HG03558 (cell line): ENCODE measurements around the gene GUK1.
"Not testable (repeated sequence)": the region's sequence is repeated elsewhere in the genome, so short reads cannot be mapped to it uniquely, and the experiment has no call there.

Experiments
- ATAC-seq: cut with Tn5 transposase; IDR thresholded peaks from one replicate; pipeline ENCODE4 v1.9.1; 2021; ENCODE audit warnings: moderate number of reproducible peaks; ENCODE audit not compliant: unreplicated experiment; ENCODE audit errors: extremely low read depth

GUK1 gene

DNA sequence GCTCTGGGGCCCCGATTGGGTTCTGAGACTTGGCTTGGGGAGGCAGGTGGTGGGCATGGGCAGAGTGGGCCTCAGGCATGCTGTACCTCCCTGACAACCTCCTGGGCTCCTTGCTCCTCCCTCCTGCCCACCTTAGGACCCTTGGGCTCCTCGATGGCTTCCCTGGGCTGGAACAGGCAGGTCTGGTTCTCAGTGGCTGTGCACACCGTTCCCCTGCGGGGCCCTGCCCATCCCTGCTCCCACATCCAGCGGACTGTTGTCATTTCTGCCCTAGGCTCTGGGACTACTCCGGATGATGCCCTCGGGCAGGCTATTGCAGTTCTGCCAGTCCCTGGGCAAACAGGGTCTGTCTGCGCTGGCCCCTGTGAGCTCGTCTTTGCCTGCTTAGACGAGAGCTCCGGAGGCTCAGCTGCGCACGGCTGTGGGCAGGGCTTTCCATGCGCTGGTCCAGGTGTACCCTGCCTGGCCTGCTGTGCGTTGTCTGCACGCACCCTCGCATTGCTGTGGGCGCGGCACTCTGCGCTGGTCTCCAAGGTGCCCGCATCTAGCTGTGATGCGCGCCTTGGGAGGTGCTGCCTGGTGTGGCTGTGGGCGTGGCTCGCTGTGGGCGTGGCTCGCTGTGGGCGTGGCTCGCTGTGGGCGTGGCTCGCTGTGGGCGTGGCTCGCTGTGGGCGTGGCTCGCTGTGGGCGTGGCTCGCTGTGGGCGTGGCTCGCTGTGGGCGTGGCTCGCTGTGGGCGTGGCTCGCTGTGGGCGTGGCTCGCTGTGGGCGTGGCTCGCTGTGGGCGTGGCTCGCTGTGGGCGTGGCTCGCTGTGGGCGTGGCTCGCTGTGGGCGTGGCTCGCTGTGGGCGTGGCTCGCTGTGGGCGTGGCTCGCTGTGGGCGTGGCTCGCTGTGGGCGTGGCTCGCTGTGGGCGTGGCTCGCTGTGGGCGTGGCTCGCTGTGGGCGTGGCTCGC lies 33.7 kb downstream of the GUK1 start:
- ATAC-seq = not testable (repeated sequence)

DNA sequence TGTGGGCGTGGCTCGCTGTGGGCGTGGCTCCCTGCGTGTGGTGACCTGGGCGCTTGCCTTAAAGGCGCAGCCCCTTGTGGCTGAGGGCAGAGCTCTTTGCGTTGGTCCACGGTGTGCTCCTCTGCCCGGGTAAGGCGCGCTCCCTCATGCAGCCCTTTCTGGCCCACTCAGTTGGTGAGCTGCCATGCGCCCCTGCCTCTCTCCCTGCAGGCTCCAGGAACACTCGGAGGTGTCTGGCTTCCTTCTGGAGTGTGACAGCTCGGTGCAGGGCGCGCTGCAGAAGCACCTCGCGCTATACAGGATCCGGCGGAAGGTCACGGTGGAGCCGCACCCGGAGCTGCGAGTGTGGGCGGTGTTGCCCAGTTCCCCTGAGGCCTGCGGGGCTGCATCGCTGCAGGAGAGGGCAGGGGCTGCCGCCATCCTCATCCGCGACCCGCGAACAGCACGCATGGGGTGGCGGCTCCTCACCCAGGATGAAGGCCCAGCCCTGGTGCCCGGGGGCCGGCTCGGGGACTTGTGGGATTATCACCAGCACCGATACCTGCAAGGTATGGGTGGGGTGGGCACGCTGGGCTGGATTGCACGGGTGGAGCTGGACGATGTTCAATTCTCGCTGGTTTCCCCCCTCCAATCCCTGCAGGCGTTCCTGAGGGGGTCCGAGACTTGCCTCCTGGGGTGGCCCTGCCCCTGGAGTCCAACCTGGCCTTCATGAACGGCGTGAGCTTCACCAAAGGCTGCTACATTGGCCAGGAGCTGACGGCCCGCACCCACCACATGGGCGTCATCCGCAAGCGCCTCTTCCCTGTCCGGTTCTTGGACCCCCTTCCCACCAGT lies 34.6 kb downstream of the GUK1 start:
- no peak for ATAC-seq

DNA sequence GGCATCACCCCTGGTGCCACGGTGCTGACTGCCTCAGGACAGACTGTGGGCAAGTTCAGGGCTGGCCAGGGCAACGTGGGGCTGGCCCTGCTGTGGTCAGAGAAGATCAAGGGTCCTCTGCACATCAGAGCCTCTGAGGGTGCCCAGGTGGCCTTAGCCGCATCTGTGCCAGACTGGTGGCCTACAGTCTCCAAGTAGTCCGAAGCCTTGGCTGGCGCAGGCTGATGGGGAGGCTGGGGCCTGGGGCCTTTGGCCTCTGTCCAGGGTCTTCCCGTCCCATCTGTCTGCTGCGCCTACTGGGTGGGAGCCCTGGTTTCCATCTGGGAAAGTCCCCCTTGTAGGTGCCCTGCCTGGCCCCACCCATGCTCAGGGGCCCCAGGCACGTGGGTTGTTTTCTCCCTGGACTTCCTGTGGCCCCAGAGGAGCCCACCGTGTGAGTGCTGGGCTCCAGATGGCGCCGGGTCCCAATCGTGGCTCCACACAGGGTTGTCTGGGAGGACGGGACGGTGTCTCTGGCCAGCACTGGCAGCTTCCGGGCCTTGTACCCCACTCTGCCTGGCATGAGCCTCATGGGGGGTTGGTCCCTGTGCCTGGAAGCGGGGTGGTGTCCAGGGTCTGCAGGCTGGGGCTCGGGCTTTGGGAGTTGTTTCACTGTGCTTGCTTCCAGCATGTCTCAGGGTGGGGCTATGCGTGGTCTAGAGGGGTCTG lies 35.4 kb downstream of the GUK1 start:
- ATAC-seq = no peak

DNA sequence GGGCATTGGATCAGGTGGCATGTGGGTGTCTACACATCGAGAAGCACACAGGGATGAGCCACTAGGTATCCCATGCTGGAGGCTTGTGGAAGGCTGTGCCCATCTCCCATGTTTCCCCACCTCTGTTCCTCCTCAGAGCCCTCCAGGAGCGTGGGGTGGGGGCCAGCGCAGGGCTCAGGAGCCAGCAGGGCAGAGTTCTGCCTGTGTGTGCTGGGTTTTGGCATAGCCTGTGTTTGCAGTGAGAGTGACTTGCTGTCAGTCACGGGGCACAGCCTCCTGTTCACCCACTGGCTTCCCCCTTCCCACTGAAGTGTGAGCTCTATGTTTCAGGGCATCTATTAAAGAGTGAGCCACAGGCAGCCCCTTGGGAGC lies 35.9 kb downstream of the GUK1 start:
- ATAC-seq = no peak

DNA sequence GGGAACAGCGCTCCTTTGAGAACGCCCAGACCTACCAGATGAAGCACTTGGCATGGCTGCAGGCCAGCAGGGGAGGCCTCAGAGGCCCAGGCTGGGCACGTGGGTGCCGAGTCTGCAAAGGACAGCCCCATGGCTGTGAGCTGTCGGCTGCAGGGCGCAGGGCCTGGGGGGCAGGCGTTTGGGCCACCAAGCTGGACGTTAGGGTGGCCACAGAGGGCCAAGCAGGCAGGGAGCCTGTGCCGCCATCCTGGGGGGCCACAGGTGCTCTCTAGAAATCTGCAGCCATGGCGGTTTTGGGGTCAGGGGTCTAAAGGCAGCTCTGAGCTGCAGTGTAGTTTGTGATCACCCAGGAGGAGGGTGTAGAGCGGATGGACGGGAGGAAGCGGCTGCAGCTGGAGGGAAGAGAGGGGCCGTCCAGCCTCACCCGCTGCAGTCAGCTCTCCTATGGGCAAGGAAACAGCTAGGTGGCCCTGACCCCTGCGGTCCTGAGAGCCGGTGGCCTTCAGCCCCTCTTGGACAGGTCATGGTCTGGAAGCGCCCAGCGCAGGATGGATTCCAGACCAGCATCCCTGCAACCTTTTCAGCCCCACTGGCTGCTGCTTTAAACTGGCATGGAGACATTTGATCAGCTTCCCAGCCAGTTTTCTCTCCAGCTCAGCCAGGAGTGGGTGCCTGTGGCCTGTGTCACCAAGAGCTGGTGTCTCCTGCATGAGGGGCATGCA lies 36.5 kb downstream of the GUK1 start:
- ATAC-seq = no peak

DNA sequence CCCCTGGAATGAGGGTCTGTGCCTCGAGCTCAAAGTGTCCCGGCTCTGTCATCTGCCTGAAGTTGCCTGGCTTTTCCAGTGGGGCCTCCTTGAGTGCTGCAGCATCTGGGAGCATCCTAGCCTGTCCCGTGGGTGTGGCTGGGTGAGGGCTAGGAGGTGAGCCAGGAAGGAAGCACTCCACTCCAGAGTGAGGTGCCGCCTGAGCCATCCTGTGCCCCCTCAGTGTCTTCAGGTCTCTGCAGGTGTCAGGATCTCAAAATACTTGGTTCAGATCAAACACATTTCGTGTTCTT lies 37.0 kb downstream of the GUK1 start:
- no peak for ATAC-seq

DNA sequence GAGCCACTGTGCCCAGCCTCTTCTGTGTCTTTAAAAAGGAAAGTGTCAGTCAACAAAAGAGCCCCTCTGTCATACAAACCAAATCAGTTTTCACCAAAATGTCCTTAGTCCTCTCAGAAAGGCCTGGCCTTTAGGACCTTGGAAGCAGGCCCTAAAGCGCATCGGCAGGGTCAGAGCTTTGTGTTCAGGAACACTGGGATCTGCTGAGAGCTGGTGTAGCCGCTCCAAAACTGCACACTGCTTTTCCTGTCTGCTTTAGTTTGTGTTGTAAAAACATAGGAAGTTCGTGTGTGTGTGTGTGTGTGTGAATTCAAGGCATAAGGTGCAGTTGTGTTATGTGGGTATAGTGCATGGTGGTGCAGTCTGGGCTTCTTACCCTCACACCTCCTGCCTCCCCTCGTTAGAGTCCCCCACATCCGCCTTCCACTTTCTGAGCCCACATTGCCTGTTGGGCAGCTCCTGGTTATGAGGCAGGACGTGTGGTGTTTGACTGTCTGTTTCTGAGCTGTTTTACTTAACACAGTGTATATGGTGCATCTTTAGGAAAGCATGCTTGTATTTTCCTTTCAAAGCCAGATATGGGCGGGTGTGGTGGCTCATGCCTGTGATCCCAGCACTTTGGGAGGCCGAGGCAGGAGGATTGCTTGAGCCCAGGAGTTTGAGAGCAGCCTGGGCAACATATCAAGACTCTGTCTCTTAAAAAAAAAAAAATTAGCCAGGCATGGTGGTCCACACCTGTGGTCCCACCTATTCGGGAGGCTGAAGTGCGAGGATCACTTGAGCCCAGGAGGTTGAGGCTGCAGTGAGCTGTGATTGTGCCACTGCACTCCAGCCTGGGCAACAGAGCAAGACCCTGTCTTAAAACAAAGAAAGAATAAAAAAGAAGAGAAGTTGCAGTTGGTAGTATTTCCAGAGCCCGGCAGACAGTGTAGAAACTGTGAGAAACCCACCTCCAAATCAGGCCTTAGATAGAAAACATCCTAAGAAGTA lies 37.9 kb downstream of the GUK1 start:
- ATAC-seq = no peak

DNA sequence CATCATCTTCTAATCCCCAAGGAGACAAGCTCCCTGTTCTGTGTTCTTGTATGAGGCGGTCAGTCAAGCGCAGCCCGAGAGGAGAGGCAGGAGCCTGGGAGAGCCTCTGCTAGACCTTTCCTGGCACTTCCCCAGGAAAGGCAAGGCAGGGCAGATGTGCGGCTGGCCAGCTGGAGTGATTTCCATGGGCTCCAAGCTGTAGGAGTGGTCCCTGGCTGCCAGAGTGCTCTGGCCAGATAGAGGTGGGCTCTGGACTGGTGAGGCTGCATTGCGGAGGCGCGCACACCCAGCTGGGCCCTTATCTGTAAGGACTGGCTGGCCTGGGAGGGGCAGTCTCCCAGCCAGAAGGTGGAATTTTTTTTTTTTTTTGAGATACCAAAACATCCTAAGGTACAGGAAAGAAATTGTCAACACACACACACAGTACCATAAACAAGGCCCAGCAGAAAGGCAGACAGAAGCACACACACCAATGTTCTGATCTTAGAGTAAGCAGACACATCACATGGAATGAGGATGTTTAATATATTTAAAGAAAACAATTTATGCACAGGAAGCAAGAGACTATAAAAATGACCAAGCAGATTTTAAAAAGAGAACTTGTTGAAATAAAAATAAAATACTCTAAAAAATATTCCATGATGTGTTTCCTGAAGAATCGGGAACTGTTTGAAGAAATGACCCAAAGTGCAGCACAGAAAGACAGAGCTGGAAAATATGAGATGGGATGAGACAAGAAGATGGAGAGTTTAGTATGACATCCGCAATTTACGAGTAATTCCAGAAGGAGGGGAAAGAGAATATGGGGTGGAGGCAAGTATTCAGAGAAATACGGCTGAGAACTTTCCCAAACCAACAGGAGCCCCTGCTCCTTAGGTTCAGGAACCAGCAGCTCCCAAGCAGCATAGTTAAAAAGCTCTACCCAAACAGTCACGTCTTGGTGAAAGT lies 38.9 kb downstream of the GUK1 start:
- no peak for ATAC-seq

DNA sequence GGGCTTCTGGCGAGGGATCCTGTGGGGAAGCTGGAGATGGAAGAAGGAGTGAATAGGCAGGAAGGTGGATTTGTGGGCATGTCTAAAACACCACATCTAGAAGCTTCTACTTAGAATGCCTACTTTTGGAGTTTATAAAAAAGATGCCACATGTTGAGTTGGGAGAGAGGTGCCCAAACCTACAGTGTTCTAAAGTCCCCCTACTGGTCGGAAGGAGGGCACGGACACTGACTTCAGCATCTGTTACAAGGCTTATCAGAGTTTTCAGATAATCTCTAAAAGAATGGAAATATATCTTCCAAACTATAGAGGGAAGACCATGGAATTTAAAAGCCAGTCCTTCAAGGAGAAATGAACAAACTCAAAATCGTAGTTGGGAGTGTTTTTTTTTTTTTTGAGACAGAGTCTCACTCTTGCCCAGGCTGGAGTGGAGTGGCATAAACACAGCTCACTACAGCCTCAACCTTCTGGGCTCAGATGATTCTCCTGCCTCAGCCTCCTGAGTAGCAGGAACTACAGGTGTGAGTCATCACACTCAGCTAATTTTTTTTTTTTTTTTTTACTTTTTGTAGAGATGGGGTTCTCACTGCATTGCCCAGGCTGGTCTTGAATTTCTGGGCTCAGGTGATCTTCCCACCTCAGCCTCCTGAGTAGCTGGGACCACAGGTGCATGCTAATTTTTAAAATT lies 40.3 kb downstream of the GUK1 start:
- no peak for ATAC-seq

DNA sequence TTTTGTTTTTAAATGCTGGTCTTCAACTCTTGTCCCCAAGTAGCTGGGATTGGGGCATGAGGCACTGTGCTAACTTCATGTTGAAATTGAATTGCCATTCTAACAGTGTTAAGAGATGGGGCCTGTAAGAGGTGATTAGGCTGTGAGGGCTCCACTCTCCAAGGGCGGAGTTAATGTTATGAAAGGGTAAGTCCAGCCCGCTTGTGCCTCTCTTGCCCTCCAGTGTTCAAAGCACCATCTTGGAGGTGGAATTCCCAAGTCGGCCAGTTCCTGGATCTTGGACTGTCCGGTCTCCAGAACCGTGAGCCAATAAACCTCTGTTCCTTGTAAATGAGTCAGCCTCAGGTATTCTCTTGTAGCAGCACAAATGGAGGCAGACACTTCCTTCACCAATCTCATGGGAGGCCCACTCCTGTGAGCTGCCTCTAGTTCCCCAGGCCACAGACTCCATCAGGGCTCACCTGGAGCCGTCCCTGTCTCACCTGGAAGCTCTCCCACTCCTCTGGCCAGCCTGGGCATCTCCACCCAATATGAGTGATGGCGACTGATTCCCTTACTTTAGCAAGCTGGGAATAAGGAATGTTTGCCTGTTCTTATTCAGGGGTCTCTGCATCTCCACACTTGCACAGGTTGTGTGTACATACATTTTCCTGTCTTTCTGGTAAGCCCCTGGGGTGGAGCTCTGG lies 41.0 kb downstream of the GUK1 start:
- ATAC-seq = no peak

DNA sequence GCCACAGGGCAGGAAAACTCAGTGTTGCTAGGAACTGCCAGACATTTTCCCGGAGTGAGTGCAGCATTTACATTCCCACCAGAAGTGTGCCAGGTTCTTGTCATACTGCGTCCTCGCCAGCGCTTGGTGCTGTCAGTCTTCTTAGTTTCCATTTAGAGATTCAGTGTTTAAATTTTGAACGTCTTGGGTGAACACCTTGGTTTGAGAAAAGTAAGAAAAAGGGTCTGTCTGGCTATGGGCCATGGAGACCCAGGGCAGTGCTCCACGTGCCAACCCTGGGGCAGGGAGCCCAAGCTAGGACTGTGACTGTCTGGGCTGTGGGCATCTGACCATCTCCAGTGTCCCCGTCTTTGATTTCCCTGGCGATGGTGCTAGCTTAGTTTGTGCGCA lies 41.6 kb downstream of the GUK1 start:
- ATAC-seq = no peak

DNA sequence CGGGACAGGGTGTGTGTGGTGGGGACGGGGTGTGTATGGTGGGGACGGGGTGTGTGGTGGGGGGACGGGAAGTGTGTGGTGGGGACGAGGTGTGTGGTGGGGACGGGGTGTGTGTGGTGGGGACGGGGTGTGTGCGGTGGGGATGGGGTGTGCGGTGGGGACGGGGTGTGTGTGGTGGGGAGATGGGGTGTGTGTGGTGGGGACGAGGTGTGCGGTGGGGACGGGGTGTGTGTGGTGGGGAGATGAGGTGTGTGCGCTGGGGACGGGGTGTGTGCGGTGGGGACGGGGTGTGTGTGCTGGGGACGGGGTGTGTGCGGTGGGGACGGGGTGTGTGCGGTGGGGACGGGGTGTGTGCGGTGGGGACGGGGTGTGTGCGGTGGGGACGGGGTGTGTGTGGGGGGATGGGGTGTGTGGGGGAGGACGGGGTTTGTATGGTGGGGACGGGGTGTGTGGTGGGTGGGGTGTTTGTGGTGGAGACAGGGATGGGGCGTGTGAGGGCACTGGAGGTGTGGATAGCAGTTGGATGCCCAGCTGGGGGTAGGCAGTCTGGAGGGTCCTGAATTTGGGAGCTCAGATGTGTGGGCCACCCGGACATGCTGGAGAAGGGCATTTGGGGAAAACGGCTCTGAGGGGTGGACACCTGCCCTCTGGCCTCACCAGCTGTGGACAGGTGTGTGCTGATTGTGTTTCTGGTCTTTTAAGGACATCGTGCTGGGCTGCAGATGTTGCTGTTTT lies 42.4 kb downstream of the GUK1 start:
- no peak for ATAC-seq

DNA sequence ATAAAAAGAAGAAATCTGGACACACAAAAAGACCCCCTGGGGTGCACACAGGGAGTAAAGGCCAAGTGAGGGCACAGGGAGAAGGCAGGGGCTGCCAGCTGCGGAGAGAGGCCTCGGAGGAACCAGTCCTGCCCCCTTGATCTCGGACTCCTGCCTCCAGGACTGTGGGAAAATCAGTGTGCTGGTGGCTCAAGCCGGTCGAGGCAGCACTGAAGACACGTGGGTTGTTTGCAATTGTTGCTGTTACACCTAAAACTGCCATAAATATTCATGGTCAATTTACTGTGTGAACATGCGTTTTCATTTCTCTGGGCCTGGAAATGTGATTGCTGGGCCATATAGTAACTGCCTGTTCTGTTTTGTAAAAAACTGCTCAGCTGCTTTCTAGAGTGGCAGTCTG lies 44.1 kb downstream of the GUK1 start:
- no peak for ATAC-seq

DNA sequence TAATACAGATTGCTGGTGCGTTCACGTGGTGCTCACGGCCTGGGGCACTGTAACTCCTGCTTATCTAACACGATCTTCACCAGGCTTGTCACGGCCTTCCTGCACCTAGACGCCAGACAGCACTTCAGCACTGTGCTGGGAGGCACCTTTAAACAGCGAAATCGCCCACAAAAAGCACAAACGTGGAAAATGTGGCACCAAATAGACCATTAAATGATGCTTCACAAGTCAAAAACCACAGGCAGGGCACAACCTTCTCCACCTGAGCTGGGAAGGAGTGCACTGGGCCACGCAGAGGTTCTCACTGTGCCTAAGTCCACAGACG lies 45.5 kb downstream of the GUK1 start:
- no peak for ATAC-seq

DNA sequence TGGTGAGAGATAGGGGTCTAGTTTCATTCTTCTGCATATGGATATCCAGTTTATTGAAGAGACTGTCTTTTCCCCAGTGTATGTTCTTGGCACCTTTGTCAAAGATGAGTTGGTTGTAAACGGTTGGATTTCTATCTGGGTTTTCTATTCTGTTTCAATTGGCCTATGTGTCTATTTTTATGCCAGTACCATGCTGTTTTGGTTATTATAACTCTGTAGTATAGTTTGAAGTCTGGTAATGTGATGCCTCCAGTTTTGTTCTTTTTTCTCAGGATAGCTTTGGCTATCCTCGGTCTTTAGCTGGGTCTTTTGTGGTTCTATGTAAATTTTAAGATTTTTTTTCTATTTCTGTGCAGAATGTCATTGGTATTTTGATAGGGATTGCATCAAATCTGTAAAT lies 48.2 kb downstream of the GUK1 start:
- not testable (repeated sequence) for ATAC-seq

DNA sequence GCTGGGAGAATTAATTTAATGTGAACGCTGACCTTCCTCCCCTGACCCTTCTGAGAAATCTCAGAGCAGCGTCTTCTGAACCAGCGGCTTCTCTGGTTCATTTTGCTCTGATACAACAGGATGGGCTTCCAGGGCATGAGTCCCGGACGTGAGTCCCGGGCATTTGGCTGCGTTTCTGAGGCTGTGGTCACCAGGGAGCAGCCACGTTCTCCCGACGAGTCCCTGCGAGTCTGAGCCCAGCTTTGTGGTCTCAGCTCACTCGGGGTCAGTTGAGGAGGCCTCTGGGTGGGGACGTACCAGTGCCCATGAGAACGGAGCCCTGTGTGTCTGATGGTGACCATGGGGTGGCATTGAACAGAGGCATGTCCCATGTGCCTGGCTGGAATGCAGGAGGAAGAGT lies 50.1 kb downstream of the GUK1 start:
- ATAC-seq = no peak

DNA sequence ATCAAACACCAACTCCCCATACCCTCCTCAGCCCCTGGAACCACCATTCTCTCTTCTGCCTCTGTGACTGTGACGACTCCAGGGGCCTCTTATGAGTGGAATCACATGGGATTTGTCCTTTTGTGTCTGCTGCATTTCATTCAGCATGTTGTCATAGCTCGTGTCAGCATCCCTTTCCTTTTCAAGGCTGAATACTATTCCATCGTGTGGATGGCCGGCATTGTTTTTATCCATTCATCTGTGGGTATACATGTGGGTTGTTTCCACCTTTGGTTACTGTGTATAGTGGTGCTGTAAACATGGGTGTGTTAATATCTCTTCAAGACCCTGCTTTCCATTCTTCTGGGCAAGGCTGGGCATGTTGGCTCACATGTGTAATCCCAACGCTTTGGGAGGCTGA lies 50.7 kb downstream of the GUK1 start:
- no peak for ATAC-seq
